DMS153 (cell line): ENCODE results near the gene NLRP6.
"Not testable (repeated sequence)": the region's sequence is repeated elsewhere in the genome, so short reads cannot be mapped to it uniquely, and the experiment has no call there.

Source experiments
- DNase-seq: peaks from one replicate; lab custom pipeline; 2025; lab: John Stamatoyannopoulos, UW

NLRP6 gene

DNA sequence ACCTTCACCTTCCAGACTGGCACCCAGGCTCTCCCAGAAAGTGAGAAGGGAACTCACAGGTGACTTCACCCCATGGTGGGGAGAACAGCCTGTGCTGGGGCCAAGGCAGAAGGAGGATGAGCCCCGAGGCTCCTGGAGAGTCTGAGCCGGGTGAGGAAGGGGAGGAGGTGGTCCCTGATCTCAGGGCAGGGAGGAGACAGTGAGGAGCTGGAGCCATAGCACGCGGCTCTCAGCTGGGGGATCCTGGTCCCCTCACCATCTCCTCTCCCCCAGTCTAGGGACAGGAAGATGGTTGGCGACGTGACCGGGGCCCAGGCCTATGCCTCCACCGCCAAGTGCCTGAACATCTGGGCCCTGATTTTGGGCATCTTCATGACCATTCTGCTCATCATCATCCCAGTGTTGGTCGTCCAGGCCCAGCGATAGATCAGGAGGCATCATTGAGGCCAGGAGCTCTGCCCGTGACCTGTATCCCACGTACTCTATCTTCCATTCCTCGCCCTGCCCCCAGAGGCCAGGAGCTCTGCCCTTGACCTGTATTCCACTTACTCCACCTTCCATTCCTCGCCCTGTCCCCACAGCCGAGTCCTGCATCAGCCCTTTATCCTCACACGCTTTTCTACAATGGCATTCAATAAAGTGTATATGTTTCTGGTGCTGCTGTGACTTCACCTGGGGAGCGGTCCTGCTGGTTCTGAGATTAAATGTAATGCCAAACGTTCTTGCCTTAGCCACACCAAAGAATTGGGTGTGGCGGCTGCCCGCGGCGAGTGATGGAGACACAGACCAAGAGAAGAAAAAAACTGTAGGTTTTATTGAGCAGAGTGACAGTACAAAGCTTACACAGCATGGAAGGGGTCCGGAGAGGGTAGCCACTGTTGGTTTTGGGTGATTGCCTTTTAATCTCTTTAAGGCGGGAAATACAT, 30.8 kb downstream of the NLRP6 start:
- not testable (repeated sequence) for DNase-seq

DNA sequence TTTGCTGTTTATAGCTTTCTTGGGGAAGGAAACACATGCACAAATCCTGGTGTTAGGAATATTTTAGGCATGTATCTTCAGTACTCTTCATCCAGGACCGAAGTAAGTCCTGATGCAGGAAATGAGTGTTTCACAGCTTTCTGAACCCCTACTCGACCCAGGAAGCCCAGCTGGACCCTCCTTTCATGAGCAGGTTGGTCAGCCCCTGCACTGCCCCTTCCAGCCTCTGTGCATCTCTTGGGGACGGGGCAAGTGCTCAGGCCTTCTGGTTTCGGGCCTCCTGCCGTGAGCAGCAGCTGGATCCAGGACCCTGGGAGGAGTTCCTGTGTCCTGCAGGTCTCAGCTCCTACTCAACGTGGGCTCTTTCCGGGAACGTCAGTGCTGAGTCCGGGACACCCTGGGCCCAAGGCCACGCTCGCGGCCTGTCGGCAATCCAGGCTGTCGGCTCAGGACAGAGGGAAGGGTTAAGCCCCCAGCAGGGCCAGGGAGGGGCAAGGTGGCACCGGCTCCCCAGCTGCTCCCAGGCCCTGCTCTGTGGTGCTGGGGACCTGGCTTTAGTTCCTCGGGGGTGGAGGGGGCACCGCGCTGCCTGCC, 31.9 kb downstream of the NLRP6 start:
- not testable (repeated sequence) for DNase-seq

DNA sequence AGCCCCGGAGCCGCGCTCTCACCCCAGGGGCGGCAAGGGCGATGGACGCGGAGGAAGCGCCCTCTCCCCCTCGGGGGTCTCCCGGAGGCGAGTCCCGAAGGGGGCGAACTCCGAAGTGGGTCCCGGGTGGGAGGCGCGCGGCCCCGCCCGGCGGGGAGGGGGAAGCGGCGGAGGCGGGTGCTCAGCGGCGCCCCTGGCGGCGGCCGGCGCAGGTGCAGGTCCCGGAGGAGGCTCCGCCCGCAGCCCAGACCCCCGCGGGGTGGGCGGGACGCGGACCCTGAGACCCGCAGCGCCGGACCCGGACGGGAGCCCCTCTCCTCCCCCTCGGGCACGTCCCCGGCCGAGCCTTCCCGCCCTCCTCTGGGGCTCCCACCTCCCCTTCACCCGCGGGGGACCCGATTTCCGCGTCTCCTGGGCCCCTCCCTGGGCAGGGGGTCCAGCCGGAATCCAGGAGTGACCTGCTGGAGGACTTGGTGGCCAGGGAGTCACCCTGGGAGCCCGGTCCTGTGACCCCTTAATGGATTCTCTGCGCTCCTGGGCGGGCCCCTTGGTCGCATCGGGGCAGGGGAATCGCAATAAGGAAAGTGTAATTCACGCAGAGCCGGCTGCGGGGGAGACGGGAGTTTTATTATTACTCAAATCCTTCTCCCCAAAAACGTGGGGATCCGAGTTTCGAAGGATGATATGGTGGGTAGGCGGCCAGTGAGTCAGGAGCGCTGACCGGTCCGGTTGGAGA, 33.0 kb downstream of the NLRP6 start:
- DNase-seq, result not testable (repeated sequence)

DNA sequence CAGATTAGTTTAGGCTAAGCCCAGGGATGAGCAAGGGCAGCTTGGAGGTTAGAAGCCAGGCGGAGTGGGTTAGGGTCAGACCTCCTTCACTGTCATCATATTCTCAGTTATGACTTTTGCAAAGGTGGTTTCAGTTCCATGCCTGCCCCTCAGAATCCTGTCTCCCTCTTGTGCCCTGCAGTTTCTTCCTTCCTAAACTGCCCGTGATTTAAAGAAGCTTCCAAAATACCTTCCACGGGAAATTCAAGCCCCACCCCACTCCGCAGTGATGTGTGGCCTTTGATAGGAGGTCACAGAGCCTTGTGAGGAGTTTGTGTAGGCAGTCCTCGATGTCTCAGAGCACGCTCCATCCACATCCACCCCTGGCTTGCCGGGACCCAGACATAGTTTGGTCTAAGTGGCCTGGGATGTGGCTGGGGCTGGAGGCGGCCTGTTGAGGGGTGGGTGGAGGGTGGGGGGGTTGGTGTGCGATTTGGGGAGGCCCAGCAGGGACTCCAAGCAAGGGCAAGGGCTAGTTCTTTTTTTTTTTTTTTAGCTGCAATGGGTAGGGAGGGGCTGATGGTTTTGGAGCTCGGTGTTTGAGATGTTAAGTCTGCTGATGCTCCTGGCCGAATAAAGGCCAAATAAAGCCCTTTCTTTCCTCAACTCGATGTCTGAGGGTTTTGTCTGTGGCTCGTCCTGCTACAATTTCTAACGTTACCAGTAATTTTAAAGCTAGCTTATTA, 34.0 kb downstream of the NLRP6 start:
- no peak for DNase-seq

DNA sequence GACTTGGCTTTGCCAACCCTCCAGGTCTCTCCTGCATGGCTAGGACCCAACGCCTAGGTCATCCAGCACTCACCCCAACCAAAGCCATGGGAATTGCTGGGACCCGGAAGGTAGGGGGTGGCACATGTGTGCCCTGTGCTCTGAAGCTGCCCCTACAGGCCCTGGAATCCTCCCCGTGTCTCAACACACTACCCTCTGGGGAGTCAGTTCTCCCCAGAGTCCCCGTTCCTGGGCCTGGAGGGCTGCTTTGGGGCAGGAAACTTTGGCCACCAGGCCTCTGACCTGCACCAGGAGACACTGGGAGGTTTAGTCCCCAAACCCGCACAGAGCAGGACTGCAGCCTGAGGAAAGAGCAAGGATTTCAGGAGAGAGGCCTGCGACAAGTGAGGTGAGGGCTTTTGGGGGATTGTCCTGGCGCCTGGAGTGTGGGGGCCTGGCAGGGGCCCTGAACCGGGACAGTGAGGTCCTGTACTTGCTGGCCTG, 35.1 kb downstream of the NLRP6 start:
- DNase-seq, result no peak

DNA sequence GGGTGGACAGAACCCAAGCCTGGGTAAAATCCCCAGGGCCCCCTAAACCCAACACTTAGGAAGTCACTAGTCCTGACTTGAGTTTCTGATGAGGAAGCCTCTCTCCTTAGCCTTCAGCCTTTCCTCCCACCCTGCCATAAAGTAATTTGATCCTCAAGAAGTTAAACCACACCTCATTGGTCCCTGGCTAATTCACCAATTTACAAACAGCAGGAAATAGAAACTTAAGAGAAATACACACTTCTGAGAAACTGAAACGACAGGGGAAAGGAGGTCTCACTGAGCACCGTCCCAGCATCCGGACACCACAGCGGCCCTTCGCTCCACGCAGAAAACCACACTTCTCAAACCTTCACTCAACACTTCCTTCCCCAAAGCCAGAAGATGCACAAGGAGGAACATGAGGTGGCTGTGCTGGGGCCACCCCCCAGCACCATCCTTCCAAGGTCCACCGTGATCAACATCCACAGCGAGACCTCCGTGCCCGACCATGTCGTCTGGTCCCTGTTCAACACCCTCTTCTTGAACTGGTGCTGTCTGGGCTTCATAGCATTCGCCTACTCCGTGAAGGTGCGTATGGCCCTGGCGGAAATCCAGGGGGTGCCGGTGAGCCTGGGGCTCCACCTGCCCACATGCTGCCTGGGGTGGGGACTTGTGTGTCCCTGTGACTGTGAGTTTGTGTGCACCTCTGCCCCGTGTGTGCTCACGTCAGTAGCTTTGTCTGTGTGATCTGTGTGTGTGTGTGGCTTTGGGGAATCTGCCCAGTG, 35.8 kb downstream of the NLRP6 start, which contains the start of gene IFITM1:
Gene IFITM1, plus strand, starts transcription at position 254 of the 767 bp plus-strand sequence. Its CDS starts 131 bp downstream, at position 385.
- no peak for DNase-seq

DNA sequence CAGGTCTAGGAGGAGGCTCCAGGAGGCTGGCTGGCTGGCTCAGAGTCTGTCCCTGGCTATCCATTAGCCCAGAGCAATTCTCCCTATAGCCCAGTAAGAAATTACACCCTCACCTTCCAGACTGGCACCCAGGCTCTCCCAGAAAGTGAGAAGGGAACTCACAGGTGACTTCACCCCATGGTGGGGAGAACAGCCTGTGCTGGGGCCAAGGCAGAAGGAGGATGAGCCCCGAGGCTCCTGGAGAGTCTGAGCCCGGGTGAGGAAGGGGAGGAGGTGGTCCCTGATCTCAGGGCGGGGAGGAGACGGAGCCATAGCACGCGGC, 36.3 kb downstream of the NLRP6 start:
- not testable (repeated sequence) for DNase-seq

DNA sequence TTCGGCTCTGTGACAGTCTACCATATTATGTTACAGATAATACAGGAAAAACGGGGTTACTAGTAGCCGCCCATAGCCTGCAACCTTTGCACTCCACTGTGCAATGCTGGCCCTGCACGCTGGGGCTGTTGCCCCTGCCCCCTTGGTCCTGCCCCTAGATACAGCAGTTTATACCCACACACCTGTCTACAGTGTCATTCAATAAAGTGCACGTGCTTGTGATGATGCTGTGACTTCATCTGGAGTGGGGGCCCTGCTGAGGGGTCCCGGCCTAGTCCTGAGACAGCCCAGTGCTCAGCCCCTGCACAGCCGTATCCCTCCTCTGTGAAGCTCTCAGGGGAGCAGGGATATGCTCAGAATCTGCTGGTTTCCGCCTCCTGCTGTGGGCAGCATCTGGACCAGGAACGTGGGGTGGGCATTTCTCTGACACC, 36.9 kb downstream of the NLRP6 start:
- no peak for DNase-seq

DNA sequence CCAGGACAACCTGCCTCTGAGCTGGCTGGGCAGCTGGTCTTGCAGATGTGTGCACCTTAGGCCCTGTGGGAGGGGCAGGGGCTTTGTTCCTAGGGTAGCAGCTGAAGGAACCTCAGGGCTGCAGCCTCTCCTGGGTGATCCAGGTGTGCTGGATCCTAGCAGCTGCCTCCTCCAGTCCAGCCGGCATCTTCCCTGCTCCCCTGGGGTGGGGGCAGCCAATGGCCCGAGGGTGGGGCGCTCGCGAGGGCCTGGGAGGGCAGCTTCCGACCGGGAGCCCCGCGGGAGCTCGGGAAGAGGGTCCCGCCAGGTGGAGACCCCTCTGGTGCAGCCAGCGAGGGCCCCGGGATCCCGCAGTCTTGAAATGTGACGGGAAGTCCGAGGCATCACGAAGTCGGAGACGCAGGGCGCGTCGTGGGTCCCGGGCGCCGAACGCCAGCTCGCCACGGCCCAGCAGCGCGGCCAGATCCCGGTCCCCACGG, 37.3 kb downstream of the NLRP6 start:
- DNase-seq, result no peak

DNA sequence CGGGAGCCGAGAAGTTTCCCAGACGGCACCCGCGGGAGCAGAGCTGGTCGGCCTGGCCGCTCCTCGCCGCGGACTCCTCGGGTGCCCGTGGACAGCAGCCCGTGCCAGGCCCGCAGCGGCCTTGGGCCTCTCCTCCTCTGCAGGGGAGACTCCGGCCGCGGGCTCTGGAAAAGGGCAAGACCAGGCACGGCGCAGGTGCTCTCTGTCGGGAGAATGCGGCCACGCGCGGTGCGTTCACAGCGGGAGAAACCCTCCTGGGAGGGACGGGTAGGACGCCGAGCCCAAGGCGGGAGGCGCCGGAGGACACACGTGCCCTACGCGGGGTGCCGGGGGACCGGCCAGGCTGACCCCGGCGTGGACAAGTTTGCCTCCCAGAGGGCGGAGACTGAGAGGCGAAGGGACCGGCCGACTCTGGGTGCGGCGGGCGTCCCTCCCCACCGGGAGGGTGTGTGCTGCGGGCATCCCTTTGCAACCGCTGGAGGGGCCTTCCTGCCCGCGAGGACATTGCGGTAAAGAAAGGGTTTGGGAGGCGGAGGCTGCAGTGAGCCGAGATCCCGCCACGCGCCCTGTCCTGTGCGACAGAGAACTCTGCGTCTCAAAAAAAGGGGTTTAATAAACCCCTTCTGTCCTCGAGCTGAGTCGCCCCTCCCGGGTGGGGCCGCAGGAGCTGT, 38.0 kb downstream of the NLRP6 start:
- DNase-seq, result no peak

DNA sequence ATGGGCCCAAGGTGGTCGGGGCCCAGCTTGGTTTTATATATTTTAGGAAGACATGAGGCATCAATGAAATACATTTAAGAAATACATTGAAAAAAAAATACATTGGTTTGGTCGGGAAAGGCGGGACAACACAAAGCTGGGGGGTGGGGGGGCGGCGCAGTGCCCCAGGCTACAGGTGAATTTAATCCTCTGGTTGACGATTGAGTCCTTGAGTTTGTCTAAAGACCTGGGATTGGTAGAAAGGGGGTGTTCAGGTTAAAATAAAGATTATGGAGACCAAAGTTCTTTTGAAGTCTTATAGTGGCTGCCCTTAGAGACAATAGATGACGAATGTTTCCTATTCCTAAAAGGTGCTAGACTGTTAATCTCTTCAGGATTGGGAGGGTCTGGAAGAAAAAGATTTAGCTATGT, 38.7 kb downstream of the NLRP6 start:
- no peak for DNase-seq

DNA sequence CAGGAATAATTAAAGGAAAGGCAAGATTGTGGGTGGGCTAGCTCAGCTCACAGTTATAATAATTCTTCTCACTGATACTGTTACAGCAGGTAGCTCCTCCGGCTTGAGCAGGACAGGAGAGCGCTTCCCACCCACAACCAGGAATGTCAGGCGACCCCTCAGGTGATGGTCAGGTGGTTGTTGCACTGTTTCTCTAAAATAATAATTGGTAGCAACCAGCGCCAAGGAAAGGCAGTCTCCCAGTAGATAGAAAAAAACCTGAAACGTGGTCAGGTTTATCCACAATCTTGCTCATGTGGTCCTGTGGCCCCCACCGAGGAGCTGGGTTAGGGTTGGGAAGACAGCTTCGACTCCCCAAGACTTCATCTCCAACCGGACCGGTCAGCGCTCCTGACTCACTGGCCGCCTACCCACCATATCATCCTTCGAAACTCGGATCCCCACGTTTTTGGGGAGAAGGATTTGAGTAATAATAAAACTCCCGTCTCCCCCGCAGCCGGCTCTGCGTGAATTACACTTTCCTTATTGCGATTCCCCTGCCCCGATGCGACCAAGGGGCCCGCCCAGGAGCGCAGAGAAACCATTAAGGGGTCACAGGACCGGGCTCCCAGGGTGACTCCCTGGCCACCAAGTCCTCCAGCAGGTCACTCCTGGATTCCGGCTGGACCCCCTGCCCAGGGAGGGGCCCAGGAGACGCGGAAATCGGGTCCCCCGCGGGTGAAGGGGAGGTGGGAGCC, 39.6 kb downstream of the NLRP6 start:
- DNase-seq, result not testable (repeated sequence)

DNA sequence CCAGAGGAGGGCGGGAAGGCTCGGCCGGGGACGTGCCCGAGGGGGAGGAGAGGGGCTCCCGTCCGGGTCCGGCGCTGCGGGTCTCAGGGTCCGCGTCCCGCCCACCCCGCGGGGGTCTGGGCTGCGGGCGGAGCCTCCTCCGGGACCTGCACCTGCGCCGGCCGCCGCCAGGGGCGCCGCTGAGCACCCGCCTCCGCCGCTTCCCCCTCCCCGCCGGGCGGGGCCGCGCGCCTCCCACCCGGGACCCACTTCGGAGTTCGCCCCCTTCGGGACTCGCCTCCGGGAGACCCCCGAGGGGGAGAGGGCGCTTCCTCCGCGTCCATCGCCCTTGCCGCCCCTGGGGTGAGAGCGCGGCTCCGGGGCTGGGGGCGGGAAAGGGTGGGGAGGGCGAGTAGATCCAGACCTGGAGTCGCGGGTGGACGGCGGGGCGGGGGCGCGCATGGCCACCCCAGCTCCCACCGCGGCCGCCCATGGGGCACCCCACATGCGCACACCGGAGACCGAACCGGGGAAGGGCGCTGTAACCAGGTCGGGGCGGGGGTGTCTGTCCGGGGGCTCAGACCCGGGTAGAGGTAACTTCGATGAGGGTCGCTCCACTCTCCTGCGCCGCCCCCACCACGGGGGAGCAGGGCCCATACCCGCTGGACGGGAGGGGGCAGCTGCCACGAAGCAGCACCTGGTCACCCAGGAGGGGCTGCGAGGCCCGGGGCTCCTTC, 40.4 kb downstream of the NLRP6 start:
- DNase-seq, result not testable (repeated sequence)

DNA sequence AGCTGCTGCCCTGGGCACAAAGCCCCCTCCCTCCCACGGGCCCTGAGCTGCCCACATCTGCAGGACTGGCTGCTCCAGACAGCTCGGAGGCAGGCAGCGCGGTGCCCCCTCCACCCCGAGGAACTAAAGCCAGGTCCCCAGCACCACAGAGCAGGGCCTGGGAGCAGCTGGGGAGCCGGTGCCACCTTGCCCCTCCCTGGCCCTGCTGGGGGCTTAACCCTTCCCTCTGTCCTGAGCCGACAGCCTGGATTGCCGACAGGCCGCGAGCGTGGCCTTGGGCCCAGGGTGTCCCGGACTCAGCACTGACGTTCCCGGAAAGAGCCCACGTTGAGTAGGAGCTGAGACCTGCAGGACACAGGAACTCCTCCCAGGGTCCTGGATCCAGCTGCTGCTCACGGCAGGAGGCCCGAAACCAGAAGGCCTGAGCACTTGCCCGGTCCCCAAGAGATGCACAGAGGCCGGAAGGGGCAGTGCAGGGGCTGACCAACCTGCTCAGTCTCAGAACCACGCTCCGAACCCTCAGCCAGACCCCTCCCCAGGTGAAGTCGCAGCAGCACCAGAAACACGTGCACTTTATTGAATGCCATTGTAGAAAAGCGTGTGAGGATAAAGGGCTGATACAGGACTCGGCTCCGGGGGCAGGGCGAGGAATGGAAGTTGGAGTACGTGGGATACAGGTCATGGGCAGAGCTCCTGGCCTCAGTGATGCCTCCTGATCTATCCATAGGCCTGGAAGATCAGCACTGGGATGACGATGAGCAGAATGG, 41.1 kb downstream of the NLRP6 start:
- DNase-seq, result not testable (repeated sequence)

DNA sequence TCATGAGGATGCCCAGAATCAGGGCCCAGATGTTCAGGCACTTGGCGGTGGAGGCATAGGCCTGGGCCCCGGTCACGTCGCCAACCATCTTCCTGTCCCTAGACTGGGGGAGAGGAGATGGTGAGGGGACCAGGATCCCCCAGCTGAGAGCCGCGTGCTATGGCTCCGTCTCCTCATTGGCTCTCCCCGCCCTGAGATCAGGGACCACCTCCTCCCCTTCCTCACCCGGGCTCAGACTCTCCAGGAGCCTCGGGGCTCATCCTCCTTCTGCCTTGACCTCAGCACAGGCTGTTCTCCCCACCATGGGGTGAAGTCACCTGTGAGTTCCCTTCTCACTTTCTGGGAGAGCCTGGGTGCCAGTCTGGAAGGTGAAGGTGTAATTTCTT, 41.7 kb downstream of the NLRP6 start:
- not testable (repeated sequence) for DNase-seq

DNA sequence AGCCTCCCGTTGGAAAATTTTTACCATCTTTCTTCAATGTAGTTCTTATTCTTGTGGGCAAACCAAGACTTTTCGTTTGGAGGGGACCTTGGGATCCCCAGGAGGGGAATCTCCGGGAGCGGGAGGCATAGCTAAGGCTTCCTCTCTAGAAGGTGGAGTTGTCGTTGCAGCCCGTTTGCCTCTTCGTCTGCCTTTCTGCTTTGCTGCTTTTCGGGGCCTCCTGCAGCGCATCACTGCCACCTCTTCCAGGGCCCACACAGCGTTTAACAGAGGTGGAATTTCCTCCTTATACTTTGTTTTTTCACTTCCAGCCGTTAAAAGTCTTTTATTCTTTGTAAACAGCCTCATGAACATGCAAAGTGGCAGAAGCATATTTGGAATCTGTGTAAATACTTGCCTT, 45.9 kb downstream of the NLRP6 start:
- DNase-seq, result no peak

DNA sequence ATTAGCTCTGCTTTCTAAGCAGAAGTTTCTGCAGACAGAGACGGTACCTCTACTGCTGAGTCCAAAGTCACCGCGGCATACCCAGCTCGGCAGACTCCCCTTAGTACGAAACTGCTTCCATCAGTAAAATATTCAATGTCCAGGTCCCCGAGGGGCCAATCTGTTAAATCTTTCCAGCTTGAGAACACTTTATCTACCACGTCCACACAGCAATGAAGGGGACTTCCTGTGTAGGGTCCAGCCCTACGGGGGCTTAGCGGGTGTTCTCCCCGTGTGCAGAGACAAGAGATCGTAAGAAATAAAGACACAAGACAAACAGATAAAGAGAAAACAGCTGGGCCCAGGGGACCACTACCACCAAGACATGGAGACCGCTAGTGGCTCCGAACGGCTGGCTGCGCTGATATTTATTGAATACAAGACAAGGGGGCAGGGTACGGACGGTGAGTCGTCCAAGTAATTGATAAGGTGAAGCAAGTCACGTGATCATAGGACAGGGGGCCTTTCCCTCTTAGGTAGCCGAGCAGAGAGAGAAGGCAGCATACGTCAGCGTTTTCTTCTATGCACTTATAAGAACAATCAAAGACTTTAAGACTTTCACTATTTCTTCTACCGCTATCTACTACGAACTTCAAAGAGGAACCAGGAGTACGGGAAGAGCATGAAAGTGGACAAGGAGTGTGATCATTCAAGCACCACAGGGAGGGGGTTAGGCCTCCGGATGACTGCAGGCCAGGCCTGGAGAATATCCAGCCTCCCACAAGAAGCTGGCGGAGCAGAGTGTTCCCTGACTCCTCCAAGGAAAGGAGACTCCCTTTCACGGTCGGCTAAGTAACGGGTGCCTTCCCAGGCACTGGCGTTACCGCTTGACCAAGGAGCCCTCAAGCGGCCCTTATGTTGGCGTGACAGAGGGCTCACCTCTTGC, 46.6 kb downstream of the NLRP6 start:
- DNase-seq, result not testable (repeated sequence)
